HG03342 (cell line): ENCODE results near the gene LRSAM1.
"Not testable (repeated sequence)": the region's sequence is repeated elsewhere in the genome, so short reads cannot be mapped to it uniquely, and the experiment has no call there.

Source experiments
- ATAC-seq: cut with Tn5 transposase; IDR thresholded peaks from one replicate; pipeline ENCODE4 v1.9.1; 2021; ENCODE audit warnings: mild to moderate bottlenecking, moderate library complexity; ENCODE audit not compliant: unreplicated experiment

Gene LRSAM1

GRCh38 chr9:127455324-127455992 is 4.1 kb downstream of the LRSAM1 start:
- ATAC-seq = no peak

- no peak for ATAC-seq
Measured at GRCh38 chr9:127457191-127457878, 6.0 kb downstream of the LRSAM1 start.

GRCh38 chr9:127458921-127459320 is 7.6 kb downstream of the LRSAM1 start:
- no peak for ATAC-seq

GRCh38 chr9:127463382-127463781 is 12.1 kb downstream of the LRSAM1 start:
- ATAC-seq = no peak

- ATAC-seq = no peak
Measured at GRCh38 chr9:127463911-127464310, 12.6 kb downstream of the LRSAM1 start.

GRCh38 chr9:127466407-127466917 is 15.2 kb downstream of the LRSAM1 start:
- not testable (repeated sequence) for ATAC-seq

- ATAC-seq = no peak
Measured at GRCh38 chr9:127467621-127468020, 16.3 kb downstream of the LRSAM1 start.

- ATAC-seq = no peak
Measured at GRCh38 chr9:127470662-127471061, 19.4 kb downstream of the LRSAM1 start.

- no peak for ATAC-seq
Measured at GRCh38 chr9:127473501-127473900, 22.2 kb downstream of the LRSAM1 start.

- ATAC-seq = no peak
Measured at GRCh38 chr9:127473932-127474331, 22.6 kb downstream of the LRSAM1 start.

- no peak for ATAC-seq
Measured at GRCh38 chr9:127474592-127474991, 23.3 kb downstream of the LRSAM1 start.

- no peak for ATAC-seq
Measured at GRCh38 chr9:127479507-127480081, 28.3 kb downstream of the LRSAM1 start.

GRCh38 chr9:127482662-127483061 is 31.4 kb downstream of the LRSAM1 start:
- no peak for ATAC-seq

GRCh38 chr9:127485995-127486394 is 34.7 kb downstream of the LRSAM1 start:
- ATAC-seq = no peak

- ATAC-seq = no peak
Measured at GRCh38 chr9:127488946-127489345, 37.6 kb downstream of the LRSAM1 start.

GRCh38 chr9:127489471-127490115 is 38.3 kb downstream of the LRSAM1 start:
- no peak for ATAC-seq

- ATAC-seq = no peak
Measured at GRCh38 chr9:127490535-127491230, 39.4 kb downstream of the LRSAM1 start.

- ATAC-seq = no peak
Measured at GRCh38 chr9:127491516-127491915, 40.2 kb downstream of the LRSAM1 start.

GRCh38 chr9:127492616-127493015 is 41.3 kb downstream of the LRSAM1 start:
- ATAC-seq = no peak

- ATAC-seq = no peak
Measured at GRCh38 chr9:127493592-127494303, 42.4 kb downstream of the LRSAM1 start.
